ENCODE data around the gene CAPZB.

Gene CAPZB

DNA sequence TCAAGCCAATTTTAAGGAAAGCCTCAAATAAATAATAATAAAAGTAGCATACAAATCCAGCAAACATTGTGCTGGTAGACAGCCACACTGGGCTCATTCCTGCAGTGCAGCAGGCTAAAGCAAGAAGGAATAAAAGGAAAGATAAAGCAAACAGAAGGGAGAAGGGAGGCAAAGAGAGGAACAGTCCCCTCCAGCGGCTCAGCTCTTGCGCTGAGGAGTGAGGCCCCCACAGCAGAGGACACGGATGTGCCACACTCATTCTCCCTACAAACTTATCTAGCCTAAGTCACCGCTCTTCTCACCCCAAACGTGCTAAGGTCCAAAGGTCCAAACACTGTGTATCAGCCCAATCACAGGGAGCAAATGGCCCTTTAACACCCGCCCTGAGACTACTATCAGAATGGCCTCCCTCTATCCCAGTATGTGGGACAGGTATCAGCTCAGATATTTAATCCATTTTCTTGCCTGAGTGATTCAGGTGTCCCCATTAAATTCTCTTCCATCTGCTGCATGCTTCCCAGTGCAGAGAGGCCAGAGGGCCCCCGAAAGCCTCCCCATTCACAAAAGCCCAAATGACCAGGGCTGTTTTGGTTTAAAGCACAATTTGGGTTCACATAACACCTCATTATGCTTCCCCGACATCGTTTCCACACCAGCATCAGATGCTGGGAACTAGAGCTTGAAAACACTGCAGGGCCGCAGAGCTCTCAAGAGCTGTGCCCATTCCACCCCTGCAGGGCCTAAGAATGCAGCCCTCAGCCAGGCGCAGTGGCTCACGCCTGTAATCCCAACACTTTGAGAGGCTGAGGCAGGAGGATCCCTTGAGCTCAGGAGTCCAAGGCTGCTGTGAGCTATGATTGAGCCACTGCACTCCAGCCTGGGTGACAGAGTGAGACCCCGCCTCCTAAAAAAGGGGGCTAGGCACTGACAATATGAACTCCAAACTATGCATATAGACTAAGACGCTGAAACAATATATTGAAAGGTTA is 17.8 kb downstream of the CAPZB start:
- DNase-seq: no peak

GRCh38 chr1:19466112-19466561 is 19.2 kb downstream of the CAPZB start:
- DNase-seq: no peak

DNA sequence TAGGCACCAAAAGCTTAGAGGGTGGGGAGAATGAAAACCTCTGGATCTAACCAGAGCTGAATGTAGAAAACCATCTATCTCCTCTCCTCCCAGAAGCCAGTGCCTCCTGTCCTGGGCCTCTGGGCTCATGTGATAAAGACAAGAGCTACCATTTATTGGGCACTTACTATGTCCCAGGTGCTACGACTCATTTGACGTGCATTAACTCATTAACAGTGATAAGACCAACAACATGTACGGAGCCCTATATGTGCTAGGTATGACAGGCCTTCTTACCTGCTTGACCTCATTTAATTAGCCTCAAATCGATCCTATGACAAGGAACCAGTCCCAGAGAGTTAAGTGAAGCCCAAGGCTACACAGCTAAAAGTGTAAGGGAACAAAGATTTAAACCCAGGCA is 19.7 kb downstream of the CAPZB start:
- no peak for DNase-seq

- no peak for DNase-seq
Observed at GRCh38 chr1:19465123-19465522, 20.2 kb downstream of the CAPZB start.

- DNase-seq: no peak
Observed at GRCh38 chr1:19464696-19465095, 20.6 kb downstream of the CAPZB start.

- DNase-seq: no peak
Observed at GRCh38 chr1:19463504-19463803, 21.9 kb downstream of the CAPZB start.

- peak; percentile 82 for DNase-seq
Observed at GRCh38 chr1:19462781-19463503, 22.4 kb downstream of the CAPZB start.

GRCh38 chr1:19461220-19461554 is 24.2 kb downstream of the CAPZB start:
- DNase-seq: no peak

GRCh38 chr1:19460535-19461219 is 24.7 kb downstream of the CAPZB start:
- DNase-seq: no peak

- DNase-seq: no peak
Observed at GRCh38 chr1:19458815-19459417, 26.4 kb downstream of the CAPZB start.

DNA sequence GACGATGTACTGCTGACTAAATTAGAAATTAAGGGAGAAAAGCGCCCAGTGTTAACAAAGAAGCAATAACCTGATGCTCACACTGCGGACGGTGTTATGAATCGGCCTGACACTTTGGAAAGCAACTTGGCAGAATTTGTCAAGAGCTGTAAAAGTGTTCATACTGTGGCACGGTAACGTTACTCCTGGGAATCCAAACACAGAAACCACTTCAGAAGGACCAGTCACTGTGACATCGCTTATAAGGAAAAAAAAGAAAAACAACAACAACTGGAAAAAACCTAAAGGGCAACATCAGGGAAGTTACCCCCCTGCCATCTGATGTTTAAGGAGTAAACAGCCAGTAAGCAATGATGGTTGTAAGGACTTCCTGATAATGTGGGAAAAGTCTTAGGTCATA is 27.7 kb downstream of the CAPZB start:
- DNase-seq: no peak

DNA sequence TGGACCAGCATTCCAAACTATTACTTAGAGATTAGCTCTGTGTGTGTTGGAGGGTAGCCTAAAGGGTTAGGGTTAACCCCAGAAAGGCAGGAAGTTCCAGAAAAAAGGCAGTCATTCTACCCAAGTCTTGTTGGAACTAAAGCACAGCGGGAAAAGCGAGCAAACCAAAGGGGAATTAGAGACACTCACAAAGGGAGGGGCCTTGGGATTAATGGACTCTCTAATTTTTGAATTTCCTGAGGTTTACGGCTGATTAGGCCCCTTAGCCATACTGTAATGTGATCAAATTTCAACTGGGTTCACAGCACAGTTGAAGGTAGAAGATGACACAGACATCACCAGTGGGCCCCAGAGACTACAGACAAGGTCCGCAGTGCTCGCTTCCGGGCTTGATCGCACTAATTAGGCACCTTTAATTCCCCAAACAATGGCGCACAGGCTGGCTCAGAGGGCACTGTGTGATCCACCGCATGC is 28.3 kb downstream of the CAPZB start:
- DNase-seq: no peak

- DNase-seq: no peak
Observed at GRCh38 chr1:19455353-19455752, 30.0 kb downstream of the CAPZB start.

DNA sequence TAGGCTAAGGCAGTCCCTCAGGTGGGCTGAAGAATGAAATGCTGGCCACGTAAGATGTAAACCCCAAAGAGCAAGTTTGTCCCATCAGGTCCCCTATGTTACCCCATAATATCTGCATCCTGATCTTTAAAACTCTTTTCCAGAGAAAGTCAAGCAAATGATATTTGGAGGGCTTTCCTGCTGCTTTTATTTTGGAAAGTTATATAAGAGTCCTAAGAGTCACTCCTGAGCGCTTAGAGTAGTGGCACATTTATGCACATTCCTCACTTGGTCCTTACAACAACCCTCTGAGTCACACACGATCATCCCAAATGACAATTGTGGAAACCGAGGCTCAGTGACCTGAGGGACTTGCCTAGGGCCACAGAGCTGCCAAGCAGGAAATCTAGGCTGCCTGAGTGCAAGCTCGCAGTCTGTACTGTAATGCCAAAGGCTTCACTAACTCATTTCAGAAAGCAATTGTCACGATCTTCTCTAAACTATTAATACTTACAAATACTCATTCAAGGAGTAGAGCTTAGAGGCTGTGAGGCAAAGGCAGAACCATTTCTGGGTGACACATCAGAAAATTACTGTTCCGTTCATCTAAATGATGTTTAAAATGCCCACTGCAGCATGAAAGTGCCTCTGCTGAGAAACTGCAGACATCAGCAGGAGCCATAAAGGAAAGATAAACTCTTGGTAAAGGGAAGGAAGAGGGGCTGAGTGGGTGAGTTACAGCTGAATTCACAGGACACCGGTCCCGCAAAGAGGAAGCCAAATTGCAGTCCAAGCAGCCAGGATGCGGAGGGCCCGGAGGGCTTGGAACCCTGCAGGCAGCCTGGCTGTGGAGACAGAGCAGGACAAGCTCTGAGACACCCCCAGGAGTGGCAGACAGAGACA is 30.8 kb downstream of the CAPZB start:
- no peak for DNase-seq

DNA sequence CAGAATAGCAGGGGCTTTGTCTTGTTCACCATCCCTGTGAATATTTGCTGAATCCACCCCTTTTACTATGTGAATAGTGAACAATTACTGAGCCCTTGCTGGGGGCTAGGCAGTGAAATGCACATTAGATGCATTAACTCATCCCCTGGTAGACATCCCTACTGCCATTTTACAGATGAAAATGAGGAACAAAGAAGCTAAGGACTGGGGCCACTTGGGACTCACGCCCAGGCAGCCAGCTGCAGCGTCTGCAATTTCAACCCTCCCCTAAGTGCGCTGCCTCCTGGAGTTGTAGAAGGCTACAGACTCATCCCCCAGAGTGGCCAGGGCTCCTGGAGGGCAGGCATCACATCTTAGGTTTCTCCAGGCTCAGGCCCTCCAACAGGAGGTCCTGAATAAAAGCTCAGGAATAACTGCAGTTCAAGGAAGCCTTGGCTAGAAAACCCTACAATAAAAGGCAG is 31.6 kb downstream of the CAPZB start:
- no peak for DNase-seq

DNA sequence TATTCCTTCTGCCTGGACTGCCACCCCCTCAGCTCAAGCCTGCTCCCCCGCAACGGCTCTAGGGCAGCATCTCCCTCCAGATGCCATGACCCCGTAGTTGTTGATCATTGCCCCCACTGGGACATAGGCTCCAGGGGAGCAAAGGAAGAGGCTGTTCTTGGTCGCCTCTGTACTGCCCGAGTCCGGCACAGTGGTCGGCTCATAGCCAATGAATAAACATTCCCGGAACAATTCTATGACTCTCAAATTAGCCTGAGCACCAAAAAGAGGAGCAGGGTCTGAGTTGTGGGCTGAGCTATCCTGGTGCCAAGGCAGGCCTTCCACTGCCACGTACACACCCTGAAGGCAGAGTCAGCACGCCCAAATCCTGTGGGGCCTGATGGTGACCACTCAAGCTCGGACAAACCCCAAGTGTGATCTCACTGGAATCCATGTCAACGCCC is 33.1 kb downstream of the CAPZB start:
- DNase-seq: no peak

- DNase-seq: no peak
Observed at GRCh38 chr1:19450811-19451515, 34.4 kb downstream of the CAPZB start.

- DNase-seq: no peak
Observed at GRCh38 chr1:19449454-19450228, 35.7 kb downstream of the CAPZB start.

DNA sequence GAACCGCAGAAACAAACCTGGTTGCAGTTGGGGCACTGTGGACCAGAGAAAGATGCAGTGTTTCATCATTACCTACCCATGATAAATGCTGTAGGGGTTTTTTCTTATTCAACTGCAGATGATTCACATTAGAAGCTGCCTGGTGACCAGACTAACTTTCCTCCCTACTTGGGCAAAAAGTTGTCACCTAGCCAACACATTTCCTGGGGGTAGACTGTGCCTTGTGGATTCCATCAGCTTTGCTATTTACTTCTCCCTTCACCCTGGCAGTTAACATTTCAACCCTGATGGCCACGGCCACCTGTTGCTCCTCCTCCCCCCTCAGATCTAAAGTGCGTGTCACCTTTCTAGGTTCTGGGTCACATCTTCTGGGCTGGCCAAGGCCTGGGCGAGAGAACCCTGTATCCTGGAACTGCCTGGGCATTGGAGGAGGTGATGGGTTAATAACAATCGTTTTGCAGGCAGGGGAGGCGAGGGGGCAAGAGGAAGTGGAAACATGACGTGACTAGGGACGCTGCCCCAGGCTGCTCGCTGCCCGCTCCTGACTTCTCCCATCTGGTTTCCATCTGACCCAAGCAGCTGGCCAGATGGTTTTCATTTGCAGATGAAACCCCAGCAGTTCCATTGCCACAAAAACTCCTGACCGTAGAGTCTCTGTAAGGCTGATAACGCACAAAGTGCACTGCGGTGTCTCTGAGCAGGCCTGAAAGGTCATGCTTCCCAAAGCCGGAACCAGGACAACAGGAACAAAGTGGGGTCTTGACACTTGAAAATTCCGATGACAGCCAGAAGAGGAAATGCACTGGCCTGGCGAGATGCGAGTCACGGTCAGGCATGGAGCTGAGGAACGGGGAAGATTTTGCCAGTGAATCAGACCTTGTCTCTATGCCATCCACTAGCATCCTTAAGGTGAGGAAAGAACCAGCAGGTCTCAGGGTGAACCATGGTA is 36.6 kb downstream of the CAPZB start:
- DNase-seq: no peak

Data from CD4-positive, alpha-beta T cell treated with Interferon gamma for 1 hour (primary cell).